ENCODE measurements around the gene FEM1C. TPM values are rescaled to one million over a fixed set of nuclear protein-coding genes. Genes with fewer than 3 reads are reported as not detected.

FEM1C gene
- total and polyA plus RNA-seq, 2 experiments from 2014 or later, result 4.7 to 21.6 TPM

- Histone ChIP-seq H3K4me1 (ENCODE audit: insufficient read depth) (0 out of 2 replicates have a peak, but pooled peaks cover 3% of the 10 kb centered on the region), H3K79me2 (replicated peaks; ENCODE audit: insufficient read depth) (no peaks in the 10 kb centered on the region), H3K4me3 (no peak overlapping the region), H3K36me3 (ENCODE audit: insufficient read depth) (no peaks in the 10 kb centered on the region), H3K27me3 (ENCODE audit: insufficient read depth) (no peaks in the 10 kb centered on the region), H3F3A (replicated peaks; ENCODE audit: low read depth) (no peaks in the 10 kb centered on the region), H3K9me2 (ENCODE audit: insufficient read depth) (peaks cover 5% of the 10 kb centered on the region; the same call in 1 of the 2 replicates), H4K20me1 (replicated peaks; ENCODE audit: insufficient read depth) (no peaks in the 10 kb centered on the region), H3K27ac (ENCODE audit: low read depth) (no peak overlapping the region), H2AFZ (no peak overlapping the region), H3K4me2 (no peak overlapping the region)
- peaks cover 4% of the 10 kb centered on the region for H3K27me3 Mint-ChIP-seq (ENCODE audit: insufficient read depth, low read depth, poor library complexity)
- ATAC-seq (no peak), DNase-seq (ENCODE audit: low spot score) (no peak)
- H3K9me3 Mint-ChIP-seq, result no peaks in the 10 kb centered on the region
- H3K4me3 Mint-ChIP-seq, result no peak overlapping the region
- TF ChIP-seq, protein P1, sequence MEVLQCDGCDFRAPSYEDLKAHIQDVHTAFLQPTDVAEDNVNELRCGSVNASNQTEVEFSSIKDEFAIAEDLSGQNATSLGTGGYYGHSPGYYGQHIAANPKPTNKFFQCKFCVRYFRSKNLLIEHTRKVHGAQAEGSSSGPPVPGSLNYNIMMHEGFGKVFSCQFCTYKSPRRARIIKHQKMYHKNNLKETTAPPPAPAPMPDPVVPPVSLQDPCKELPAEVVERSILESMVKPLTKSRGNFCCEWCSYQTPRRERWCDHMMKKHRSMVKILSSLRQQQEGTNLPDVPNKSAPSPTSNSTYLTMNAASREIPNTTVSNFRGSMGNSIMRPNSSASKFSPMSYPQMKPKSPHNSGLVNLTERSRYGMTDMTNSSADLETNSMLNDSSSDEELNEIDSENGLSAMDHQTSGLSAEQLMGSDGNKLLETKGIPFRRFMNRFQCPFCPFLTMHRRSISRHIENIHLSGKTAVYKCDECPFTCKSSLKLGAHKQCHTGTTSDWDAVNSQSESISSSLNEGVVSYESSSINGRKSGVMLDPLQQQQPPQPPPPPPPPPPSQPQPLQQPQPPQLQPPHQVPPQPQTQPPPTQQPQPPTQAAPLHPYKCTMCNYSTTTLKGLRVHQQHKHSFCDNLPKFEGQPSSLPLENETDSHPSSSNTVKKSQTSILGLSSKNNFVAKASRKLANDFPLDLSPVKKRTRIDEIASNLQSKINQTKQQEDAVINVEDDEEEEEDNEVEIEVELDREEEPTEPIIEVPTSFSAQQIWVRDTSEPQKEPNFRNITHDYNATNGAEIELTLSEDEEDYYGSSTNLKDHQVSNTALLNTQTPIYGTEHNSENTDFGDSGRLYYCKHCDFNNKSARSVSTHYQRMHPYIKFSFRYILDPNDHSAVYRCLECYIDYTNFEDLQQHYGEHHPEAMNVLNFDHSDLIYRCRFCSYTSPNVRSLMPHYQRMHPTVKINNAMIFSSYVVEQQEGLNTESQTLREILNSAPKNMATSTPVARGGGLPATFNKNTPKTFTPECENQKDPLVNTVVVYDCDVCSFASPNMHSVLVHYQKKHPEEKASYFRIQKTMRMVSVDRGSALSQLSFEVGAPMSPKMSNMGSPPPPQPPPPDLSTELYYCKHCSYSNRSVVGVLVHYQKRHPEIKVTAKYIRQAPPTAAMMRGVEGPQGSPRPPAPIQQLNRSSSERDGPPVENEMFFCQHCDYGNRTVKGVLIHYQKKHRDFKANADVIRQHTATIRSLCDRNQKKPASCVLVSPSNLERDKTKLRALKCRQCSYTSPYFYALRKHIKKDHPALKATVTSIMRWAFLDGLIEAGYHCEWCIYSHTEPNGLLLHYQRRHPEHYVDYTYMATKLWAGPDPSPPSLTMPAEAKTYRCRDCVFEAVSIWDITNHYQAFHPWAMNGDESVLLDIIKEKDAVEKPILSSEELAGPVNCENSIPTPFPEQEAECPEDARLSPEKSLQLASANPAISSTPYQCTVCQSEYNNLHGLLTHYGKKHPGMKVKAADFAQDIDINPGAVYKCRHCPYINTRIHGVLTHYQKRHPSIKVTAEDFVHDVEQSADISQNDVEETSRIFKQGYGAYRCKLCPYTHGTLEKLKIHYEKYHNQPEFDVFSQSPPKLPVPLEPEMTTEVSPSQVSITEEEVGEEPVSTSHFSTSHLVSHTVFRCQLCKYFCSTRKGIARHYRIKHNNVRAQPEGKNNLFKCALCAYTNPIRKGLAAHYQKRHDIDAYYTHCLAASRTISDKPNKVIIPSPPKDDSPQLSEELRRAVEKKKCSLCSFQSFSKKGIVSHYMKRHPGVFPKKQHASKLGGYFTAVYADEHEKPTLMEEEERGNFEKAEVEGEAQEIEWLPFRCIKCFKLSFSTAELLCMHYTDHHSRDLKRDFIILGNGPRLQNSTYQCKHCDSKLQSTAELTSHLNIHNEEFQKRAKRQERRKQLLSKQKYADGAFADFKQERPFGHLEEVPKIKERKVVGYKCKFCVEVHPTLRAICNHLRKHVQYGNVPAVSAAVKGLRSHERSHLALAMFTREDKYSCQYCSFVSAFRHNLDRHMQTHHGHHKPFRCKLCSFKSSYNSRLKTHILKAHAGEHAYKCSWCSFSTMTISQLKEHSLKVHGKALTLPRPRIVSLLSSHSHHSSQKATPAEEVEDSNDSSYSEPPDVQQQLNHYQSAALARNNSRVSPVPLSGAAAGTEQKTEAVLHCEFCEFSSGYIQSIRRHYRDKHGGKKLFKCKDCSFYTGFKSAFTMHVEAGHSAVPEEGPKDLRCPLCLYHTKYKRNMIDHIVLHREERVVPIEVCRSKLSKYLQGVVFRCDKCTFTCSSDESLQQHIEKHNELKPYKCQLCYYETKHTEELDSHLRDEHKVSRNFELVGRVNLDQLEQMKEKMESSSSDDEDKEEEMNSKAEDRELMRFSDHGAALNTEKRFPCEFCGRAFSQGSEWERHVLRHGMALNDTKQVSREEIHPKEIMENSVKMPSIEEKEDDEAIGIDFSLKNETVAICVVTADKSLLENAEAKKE (CRISPR knock-in tag; IDR thresholded peaks at IDR 0.05), result no peak
- TF ChIP-seq CREB1 (CRISPR knock-in tag; IDR thresholded peaks at IDR 0.05; ENCODE audit: low read depth), result no peak
- H3K27ac Mint-ChIP-seq, result no peak overlapping the region
- H3K4me1 Mint-ChIP-seq, result peaks cover 8% of the 10 kb centered on the region
- no peaks in the 10 kb centered on the region for H3K36me3 Mint-ChIP-seq (ENCODE audit: low read depth)
These were observed 56.8 kb downstream of the FEM1C start for GRCh38 chr5:115487756-115488155.

- 0 out of 2 replicates have a peak, but pooled peaks cover 3% of the 10 kb centered on the region for H3K4me1 ChIP-seq (ENCODE audit: insufficient read depth)
- H2AFZ ChIP-seq, result no peak overlapping the region
- H3K79me2 ChIP-seq (replicated peaks; ENCODE audit: insufficient read depth), result no peaks in the 10 kb centered on the region
- H3K27ac ChIP-seq (ENCODE audit: low read depth), result no peak overlapping the region
- no peaks in the 10 kb centered on the region for H4K20me1 ChIP-seq (replicated peaks; ENCODE audit: insufficient read depth)
- H3F3A ChIP-seq (replicated peaks; ENCODE audit: low read depth), result no peaks in the 10 kb centered on the region
- Mint-ChIP-seq H3K4me1 (peaks cover 8% of the 10 kb centered on the region), H3K27ac (no peak overlapping the region), H3K36me3 (ENCODE audit: low read depth) (no peaks in the 10 kb centered on the region), H3K9me3 (no peaks in the 10 kb centered on the region), H3K4me3 (no peak overlapping the region), H3K27me3 (ENCODE audit: insufficient read depth, low read depth, poor library complexity) (peaks cover 4% of the 10 kb centered on the region)
- H3K27me3 ChIP-seq (ENCODE audit: insufficient read depth), result no peaks in the 10 kb centered on the region
- H3K4me3 ChIP-seq, result no peak overlapping the region
- ATAC-seq (no peak), DNase-seq (ENCODE audit: low spot score) (no peak)
- no peak overlapping the region for H3K4me2 ChIP-seq
- no peaks in the 10 kb centered on the region for H3K36me3 ChIP-seq (ENCODE audit: insufficient read depth)
- H3K9me2 ChIP-seq (ENCODE audit: insufficient read depth), result peaks cover 5% of the 10 kb centered on the region; the same call in 1 of the 2 replicates
- TF ChIP-seq, protein P2, sequence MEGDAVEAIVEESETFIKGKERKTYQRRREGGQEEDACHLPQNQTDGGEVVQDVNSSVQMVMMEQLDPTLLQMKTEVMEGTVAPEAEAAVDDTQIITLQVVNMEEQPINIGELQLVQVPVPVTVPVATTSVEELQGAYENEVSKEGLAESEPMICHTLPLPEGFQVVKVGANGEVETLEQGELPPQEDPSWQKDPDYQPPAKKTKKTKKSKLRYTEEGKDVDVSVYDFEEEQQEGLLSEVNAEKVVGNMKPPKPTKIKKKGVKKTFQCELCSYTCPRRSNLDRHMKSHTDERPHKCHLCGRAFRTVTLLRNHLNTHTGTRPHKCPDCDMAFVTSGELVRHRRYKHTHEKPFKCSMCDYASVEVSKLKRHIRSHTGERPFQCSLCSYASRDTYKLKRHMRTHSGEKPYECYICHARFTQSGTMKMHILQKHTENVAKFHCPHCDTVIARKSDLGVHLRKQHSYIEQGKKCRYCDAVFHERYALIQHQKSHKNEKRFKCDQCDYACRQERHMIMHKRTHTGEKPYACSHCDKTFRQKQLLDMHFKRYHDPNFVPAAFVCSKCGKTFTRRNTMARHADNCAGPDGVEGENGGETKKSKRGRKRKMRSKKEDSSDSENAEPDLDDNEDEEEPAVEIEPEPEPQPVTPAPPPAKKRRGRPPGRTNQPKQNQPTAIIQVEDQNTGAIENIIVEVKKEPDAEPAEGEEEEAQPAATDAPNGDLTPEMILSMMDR (conservative IDR thresholded peaks at IDR 0.05; ENCODE audit: low read depth in 2 of 2), result no peak
- TF ChIP-seq POLR2AphosphoS5 (IDR thresholded peaks at IDR 0.05; ENCODE audit: low read depth), result no peak
- TF ChIP-seq, protein P3, sequence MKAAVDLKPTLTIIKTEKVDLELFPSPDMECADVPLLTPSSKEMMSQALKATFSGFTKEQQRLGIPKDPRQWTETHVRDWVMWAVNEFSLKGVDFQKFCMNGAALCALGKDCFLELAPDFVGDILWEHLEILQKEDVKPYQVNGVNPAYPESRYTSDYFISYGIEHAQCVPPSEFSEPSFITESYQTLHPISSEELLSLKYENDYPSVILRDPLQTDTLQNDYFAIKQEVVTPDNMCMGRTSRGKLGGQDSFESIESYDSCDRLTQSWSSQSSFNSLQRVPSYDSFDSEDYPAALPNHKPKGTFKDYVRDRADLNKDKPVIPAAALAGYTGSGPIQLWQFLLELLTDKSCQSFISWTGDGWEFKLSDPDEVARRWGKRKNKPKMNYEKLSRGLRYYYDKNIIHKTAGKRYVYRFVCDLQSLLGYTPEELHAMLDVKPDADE (IDR thresholded peaks at IDR 0.05), result no peak
- no peak for TF ChIP-seq EZH2phosphoT487 (IDR thresholded peaks at IDR 0.05; ENCODE audit: unreplicated experiment)
These were observed 57.4 kb downstream of the FEM1C start for GRCh38 chr5:115487168-115487567.

Measured in GM23338 (cell line).